HG03045 (cell line): ENCODE measurements around the gene RPGRIP1L.

Source experiments
- ATAC-seq: cut with Tn5 transposase; IDR thresholded peaks from one replicate; pipeline ENCODE4 v1.9.1; 2021; ENCODE audit warnings: mild to moderate bottlenecking, moderate library complexity; ENCODE audit not compliant: unreplicated experiment

The RPGRIP1L gene

DNA sequence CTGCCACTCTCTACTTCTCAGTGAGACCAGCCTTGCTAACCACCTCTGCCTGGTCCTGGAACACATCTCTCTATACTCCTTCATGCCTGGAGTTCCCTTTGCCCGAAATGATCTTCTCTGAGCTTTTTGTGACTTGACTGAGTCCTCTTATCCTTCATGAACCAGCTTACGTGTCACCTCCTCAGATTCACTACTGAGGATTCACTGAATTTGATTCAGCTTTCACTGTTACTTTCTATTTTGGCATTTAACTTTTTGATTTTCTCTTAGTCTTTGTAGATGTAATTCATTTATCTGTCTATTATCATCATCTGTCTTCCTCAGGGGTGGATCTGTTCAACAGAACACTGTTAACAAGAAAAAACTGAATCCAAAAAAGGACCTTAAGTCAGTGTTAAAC lies 95.6 kb downstream of the RPGRIP1L start:
- no peak for ATAC-seq

GRCh38 chr16:53605831-53606400 lies 97.7 kb downstream of the RPGRIP1L start:
- ATAC-seq = no peak

DNA sequence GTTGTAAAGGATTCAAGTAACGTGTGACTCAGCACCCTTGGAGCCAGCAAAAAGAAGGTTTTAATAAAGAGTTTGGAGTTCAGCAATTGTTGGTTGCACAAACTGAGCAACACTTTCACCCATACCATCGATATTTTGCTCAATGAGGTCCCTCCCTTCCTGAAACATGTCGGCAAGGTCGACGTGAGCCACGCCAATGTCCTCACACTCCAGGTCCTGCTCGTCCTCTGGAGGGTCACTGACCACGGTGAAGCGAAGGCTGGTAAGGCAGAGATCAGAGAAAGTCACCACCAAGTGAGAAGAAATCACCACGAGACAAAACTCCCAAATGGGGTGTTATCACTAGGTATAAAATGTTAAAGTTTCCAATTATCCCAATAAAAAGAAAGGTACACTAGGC lies 98.3 kb downstream of the RPGRIP1L start:
- no peak for ATAC-seq

DNA sequence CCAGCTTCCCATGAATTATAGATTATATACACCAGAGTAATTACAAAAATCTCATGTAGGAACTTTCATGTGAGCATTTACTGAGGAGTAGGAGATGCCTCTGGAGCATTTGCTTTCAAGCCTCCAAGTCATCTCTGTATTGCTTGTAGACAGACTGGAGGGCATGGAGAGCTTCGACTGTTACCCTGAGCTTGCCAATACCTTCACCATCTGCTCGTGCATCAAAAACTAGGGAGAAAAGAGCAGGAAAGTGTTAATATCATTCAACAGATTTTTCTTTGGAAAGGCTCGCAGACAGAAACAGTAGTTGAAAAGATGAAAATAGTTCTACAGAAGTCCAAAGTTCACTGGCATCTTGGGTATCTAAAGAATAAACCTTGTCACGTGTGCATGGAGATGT lies 101.7 kb downstream of the RPGRIP1L start:
- no peak for ATAC-seq

DNA sequence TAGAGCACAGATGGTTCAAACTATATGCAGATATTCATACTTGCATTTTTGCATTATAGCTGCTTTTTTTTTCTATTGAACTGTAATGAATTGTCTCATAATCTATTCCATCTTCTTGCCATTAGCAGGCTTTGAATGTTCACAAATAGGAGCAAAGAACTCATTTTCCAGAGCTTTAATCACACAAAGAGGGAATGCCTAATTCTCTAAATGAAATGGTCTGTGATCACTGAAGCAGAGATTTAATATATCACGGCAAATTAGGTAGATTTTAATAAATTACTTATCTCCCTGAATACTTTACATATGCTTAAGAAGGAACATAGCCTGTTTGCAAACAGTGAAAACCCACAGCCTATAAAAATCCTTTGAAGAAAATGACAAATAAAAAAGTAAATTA lies 103.0 kb downstream of the RPGRIP1L start:
- ATAC-seq = no peak

- no peak for ATAC-seq
Measured at GRCh38 chr16:53600126-53600525, 103.5 kb downstream of the RPGRIP1L start.

GRCh38 chr16:53599548-53599947 lies 104.1 kb downstream of the RPGRIP1L start:
- ATAC-seq = no peak

GRCh38 chr16:53598511-53599275 lies 105.0 kb downstream of the RPGRIP1L start:
- ATAC-seq = no peak

GRCh38 chr16:53597776-53598175 lies 105.9 kb downstream of the RPGRIP1L start:
- ATAC-seq = no peak

- ATAC-seq = no peak
Measured at GRCh38 chr16:53588081-53588648, 115.5 kb downstream of the RPGRIP1L start.

- no peak for ATAC-seq
Measured at GRCh38 chr16:53583401-53583800, 120.3 kb downstream of the RPGRIP1L start.

DNA sequence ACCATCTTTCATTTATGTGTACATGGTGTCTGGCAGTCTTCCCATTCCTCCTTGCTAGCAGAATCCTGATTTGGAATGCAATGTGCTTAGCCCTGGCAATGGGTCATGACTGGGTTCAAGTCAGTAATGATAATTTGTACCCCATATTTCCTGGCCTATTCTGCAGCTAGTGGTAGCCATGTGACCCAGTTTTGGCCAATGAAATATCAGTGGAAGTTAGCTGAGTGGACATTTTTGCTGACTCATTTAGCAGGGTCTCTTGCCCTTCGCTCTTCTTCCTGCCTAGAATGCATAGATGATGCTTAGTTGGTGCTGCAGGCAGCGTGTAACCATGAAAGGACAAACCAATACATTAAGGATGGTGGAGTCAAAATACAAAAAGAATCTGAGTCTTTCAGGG lies 121.9 kb downstream of the RPGRIP1L start:
- ATAC-seq = no peak

DNA sequence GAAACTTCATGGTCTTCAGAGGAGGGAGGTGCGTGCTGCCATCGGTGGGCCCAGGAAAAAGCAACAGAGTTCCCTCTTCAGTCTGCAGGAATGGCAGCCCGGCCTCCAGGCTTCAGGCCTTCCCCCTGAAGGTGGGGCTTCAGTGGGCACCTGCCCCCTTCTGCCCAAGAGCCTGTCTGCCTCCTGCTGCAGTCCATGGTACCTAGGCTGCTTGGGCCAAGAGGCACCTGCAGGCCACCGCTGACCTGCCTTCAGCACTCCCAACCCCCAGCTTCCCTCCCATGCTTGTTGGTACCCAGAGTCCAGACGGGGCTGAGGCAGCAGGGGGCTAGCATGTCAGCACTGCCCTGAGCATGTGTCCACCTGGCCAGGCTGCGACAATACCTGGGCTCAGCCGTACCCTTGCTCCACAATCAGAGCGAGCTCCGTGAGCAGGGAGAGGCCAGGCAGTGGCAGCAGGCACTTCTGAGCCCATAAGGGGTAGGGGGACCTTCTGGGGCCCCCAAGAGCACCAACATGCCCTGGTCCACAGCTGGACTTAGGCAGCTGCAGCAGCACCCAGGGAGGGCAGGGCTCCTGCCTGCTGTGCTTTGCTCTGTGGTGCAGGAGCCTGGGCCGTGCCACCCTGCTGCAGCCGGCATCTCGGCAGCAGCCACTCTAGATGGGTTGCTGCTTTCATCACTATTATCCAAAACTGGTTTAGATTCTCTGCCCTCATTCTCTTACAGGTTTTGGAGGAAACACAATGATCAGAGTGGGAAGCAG lies 123.4 kb downstream of the RPGRIP1L start:
- ATAC-seq = no peak

DNA sequence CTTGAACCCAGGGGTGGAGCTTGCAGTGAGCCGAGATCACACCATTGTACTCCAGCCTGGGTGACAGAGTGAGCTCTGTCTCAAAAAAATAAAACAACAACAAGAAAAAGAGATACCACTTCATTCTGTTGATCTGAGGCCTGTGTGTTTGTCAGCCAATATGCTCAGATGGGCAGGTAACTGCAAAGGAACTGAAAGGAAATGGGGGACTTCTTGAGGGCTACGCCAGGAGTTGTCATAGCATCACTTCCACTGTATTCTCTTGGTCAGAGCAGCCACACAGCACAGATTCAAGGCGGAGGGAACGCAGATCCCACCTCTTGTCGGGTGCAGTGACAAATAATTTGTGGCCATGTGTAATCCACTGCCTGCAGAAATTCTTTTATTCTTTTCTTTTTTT lies 126.8 kb downstream of the RPGRIP1L start:
- ATAC-seq = no peak

GRCh38 chr16:53576210-53576609 lies 127.4 kb downstream of the RPGRIP1L start:
- ATAC-seq = no peak

DNA sequence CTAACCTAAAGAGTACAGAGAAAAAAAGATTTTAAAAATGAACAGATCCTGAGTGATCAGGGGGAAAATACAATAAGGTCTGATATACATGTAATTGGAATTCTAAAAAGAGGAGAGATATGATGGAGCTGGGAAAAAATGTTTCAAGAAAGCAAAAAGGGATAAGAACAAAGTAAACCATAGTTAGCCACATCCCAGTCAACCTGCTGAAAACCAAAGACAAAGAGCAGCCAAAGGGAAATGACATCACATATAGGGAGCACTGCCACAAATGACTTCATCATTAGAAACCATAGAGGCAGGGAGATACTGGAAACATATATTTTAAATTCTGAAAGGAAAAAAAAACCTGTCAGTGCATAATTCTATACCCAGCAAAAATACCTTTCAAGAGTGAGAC lies 131.9 kb downstream of the RPGRIP1L start:
- no peak for ATAC-seq

DNA sequence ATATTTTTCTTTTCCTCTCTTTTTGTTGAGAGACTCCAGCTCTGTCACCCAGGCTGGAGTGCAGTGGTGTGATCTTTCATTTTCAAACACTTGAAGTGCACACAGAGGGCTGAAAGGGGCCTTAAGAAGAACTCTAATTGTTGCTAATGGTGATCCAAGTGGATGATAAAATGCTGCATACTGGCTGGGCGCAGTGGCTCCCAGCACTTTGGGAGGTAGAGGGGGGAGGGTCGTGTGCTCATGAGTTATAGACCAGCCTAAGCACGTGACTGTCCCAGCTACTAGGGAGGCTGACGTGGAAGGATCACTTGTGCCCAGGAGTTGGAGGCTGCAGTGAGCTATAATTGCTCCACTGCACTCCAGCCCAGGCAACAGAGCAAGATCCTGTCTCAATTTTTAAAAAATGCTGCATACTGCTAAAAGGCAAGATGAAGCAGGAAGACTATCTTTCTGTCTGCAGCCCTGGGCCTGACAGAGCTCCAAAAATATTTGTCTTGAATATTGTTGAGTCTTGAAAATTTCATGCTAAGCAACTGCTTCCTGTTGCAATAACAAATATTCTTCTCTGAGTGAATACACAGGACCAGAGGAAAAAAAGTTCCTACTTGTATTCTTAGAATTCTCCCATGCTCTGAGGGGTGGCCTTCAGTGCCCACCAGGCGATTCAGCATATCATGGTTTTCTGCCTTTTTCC lies 137.0 kb downstream of the RPGRIP1L start:
- ATAC-seq = no peak

- ATAC-seq = no peak
Measured at GRCh38 chr16:53565296-53565863, 138.3 kb downstream of the RPGRIP1L start.

DNA sequence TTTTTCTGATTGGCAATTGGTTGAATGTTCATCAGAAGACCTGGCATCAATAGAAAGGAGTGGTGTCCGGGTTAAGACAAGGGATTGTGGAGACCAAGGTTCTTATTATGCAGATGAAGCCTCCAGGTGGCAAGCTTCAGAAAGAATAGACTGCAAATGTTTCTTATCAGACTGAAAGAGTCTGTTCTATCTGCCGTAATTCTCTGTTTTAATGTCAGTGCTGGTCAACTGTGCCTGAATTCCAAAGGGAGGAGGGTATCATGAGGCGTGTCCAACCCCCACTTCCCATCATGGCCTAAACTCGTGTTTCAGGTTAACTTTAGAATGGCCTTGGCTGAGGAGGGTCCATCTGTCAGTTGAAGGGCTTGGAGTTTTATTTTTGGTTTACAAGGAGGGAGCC lies 140.2 kb downstream of the RPGRIP1L start:
- ATAC-seq = no peak

GRCh38 chr16:53561101-53561888 lies 142.4 kb downstream of the RPGRIP1L start:
- no peak for ATAC-seq
